HG03066 (cell line): ENCODE measurements around the gene FBLL1.
"Not testable (repeated sequence)": the region's sequence is repeated elsewhere in the genome, so short reads cannot be mapped to it uniquely, and the experiment has no call there.

ENCODE experiments used
- ATAC-seq: cut with Tn5 transposase; IDR thresholded peaks from one replicate; pipeline ENCODE4 v1.9.1; 2021; ENCODE audit warnings: low read depth; ENCODE audit not compliant: unreplicated experiment

FBLL1 gene

DNA sequence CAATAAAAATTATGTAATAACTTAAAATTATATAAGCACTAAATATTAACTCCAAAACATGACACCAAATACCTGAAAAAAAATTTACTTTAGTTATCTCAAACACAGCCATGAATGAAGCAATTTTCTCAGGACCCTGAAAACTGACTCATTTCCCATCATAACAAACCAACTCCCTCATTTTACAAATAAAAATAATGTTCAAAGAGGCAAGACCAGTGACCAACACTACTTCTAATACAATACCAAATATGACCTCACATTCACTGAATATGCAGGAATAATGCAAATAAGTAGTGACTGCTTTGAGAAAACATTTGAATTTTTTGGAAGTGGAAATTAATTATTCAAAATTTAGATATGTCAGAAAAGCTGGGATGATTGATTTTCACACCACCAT, 21.6 kb downstream of the FBLL1 start:
- no peak for ATAC-seq

DNA sequence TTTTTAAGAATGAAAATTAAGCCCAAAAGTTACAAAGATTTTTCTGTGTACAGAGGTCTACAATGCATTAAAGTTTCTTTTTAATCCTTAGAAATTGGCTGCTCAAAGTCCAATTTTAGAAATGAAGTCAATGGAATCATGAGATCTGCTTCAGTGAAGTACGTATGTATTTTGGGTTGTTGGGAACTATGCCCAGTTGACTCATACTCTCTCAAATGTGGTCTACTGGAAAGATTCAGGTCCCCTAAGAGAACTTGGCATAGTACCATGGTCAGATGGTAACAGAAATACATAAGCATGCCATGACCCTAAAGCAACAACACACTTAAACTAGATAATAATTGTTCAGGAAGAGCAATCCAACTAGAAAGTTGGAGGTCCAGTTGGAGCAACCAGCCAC, 23.0 kb downstream of the FBLL1 start:
- no peak for ATAC-seq

DNA sequence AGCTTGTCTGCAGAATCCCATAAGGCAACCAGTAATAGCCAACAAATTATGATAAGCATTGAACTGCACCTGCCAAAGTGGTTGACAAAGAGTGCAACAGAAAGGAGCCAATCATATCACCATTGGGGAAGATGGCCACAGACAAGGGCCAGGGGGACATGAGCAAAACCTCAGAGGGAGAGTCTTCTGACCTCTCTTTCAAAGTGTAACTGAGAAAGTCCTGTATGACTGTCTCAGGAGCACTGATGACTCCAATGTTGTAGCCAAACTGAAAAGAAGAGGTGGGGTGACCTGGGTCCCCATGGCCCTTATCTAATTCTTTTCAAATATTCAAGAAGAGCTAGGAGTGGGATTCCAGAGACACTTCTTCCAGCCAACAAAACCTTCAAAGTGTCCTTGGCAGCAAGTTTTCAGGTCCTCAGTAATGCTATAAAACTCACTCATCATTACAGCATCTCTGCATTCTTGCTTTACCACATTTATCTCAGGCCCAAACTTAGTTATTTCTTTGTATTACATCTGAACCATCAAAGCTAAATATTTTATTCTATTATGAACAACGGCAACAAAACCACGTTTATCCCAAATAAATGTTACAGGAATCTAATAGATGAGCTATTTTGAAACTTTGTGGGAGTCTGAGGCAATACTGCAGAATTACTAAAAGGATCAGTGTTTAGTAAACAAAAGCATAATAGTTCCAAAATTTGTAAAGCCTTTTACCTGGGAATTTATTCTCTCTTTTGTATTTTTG, 24.4 kb downstream of the FBLL1 start:
- no peak for ATAC-seq

DNA sequence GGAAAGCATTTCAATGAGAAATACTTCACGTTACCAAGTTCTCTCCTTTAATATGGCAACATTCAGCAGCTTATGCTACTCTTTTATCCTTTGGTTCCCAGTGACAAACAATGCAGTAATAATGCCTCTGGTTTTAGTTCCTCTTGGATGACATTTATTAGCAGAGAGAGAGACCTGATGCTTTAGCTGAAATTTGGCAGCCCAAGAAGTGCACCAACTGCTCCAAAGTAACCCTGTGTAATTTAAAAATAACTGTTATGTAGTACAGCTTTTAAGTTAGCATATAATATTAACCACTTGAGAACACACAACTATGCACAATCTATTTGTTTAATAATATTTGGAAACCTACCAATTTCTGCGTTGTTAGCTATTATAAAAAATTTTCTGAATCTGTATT, 28.3 kb downstream of the FBLL1 start:
- ATAC-seq: no peak

DNA sequence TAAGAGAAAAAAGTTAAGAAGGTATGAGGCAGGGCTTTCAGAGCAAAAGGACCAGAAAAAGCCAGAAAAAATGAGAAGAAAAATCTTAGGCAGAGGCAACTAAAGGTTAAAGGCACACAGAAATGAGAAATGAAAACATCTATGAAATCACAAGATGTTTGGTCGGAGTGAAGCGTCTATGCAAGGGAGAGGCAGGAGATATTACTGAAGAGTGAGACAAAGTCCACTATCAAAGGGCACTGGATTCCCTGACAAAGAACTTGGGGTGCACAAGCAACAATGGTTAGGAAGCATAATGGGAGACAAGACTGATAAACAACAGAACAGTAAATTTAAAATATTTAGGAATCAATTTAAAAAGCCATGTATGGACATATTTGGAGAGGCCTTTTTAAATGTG, 33.2 kb downstream of the FBLL1 start:
- no peak for ATAC-seq

DNA sequence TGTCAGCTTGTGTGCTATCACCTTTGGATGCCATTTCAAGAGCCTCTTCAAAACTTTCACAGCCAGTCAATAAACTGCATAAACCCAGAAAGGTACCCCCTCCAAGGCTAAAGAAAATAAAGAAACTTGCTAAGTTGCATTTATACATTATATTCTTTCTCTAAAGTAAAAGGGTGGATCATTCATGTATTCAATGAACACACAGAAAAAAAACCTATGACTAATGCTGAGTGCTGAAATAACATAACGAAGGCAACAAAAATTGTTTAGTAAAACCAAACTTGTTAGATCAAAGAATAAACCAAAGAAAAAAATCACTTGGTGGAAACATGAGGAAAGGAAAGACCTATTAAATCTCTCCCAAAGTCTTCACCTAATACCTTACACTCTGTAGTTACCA, 34.9 kb downstream of the FBLL1 start:
- ATAC-seq: no peak

DNA sequence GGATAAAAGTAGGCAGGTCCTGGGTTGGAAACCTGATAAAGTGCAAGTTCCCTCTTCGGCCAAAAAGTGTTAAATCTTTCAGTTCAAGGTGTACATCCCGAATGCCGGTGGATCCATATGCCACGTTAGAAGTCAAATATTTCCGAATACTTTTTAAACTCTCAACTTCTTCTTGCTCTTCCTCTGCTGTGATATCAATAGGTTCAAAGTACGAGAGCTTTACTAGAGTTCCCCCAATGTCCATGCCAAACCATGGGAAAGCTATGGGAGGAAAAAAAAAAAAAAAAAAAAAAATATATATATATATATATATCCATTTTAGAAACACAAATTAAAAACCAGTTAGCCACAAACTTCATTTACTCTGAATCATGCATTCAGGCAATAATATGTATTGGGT, 39.6 kb downstream of the FBLL1 start:
- no peak for ATAC-seq

DNA sequence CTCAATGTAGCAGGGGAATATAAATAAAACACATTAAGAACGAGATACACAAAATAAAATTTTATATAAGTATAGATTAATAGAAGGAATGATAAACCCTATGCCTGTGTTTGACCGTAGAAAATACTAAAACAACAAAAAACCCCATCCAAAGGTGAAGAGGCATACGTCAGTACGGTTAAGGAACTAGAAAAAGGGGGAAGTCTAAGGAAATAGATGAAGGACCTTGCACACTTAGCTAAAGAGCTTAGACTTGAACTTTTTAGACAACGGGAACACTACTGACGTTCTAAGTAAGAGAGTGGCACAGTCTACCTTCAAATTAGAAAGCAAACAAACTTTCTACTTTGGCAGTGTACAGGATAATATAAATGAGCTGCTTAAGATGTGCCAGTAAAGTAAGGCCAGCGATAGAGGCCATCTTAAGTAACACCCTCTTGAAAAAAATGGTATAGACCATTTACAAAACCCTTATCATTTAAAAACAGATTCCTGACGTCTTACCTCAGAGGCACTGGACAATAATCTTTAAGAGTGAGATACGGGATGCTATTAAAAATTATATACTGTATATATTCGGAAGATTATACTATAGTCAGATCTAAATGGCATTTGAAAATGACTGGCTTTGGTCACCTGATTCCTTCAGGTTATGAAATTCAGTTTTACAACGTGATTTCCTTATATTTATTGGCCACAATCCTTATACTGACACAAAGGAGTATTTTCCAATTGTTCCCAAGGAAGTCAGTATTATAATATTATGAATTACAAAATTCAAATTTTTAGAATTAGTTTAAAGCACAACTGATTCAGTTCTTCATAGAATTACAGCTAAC, 41.6 kb downstream of the FBLL1 start:
- ATAC-seq: no peak

DNA sequence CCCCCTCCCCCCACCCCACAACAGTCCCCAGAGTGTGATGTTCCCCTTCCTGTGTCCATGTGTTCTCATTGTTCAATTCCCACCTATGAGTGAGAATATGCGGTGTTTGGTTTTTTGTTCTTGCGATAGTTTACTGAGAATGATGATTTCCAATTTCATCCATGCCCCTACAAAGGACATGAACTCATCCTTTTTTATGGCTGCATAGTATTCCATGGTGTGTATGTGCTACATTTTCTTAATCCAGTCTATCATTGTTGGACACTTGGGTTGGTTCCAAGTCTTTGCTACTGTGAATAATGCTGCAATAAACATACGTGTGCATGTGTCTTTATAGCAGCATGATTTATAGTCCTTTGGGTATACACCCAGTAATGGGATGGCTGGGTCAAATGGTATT, 44.6 kb downstream of the FBLL1 start:
- not testable (repeated sequence) for ATAC-seq

DNA sequence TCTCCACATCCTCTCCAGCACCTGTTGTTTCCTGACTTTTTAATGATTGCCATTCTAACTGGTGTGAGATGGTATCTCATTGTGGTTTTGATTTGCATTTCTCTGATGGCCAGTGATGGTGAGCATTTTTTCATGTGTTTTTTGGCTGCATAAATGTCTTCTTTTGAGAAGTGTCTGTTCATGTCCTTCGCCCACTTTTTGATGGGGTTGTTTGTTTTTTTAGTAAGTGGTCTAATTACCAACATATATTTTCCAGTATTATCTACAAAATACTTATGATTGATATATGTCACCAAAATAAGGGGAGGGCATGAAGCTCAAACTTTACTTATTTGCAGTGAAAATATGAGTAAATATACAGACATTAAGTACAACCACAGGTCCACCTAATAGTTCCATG, 45.1 kb downstream of the FBLL1 start:
- ATAC-seq: not testable (repeated sequence)

DNA sequence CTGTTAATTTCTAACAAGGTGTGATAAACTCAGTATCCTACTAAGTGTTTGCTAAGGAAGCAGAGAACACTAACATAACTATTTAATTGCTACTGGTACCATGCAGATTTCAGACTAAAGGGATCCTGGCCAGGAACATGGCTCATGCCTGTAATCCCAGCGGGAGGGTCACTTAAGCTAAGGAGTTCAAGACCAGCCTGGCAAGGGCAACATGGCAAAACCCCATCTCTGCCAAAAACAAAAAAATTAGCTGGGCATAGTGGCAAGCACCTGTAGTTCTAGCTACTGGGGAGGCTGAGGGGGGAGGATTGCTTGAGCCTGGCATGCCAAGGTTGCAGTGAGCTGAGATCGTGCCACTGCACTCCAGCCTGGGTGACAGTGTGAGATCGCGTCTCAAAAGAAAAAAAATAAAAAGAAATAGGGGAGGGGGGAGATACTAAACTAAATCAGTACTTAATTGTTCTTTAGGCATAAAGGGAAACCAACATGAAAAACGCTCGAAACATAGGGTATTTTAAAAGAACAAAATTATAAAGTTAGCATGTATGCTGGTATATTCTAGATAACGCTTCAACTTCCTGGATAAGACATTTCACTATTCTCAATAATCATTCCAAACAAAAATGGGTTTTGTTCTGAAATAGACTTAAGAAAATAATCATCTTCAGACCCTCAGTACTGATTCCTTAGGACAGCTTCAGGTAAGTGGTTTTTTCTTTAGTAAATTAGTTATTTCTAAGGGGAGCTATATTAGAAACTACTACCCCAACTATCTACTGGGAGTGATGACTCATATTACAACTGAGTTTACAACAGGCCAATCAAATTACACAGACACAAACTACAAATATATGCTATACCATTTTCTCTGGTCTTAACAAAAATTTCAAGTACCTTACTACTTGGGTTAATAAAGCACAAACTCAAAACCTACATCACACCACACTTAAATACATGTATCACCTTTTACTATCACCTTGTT, 46.6 kb downstream of the FBLL1 start:
- ATAC-seq: no peak

DNA sequence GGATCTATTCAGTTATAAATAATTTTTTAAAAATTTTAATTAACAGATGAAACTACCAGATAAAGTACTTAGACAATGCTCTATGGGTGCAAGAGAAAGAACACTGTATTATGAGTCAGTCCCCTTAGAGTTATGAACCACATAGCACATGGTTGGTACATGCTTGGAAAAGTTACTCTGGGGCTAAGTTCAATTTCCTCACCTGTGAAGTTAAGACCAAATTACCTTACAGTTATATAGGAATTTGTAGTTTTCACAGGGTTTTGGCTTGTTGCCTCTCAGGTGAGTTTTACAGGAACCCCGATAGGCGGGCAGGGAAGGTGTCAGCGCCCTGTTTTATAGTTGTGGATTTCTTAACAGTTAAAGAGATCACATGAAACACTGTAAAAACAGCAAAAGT, 48.9 kb downstream of the FBLL1 start:
- no peak for ATAC-seq

DNA sequence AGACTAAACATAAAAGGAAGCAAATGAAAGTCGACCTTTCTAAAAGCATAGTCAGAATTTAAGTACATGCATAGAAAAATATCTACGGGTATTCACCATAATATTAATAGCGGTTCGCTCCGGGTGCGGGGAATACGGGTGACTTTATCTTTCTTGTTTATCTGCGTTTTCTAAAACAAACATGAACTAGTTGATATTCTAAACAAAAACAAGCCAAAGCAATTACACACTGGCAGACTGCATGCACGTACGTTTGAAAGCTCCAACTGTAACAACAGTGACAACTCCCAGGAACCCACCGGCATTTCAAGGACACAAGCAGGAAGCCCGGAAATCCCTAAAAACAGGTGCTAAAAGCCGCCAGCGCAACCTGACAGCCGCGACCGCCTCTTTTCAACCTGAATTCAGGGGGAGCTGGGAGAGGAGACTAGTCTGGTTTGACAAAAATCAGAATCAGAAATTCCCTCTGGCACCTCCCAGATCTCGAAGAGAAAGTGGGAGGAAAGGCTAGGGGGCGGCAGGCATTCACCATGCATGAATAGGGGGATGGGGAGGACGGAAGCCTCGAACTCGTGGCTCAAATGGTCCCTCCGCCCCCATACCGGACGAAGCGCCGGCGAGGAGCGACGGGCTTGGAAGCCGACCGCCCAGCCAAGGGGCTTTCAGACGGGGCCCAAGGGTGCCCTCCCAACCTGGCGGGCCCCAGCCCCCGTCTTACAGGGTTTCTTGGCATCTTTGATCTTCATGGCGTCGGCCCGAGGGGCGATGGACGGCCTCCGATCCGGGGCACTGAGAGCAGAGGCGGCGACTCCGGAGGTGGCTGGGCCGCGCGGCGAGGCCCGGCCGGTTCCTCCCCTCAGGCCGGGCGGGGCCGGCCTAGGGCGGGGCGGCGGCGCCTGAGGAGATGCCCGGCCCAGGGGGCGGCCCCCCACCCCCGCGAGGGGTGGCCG, 49.7 kb downstream of the FBLL1 start, which contains the start of gene PANK3:
Gene PANK3 (minus strand): TSS at position 831 of the 950 bp plus-strand sequence. CDS start 85 bp downstream, at position 746.
- peak; percentile 50 for ATAC-seq

DNA sequence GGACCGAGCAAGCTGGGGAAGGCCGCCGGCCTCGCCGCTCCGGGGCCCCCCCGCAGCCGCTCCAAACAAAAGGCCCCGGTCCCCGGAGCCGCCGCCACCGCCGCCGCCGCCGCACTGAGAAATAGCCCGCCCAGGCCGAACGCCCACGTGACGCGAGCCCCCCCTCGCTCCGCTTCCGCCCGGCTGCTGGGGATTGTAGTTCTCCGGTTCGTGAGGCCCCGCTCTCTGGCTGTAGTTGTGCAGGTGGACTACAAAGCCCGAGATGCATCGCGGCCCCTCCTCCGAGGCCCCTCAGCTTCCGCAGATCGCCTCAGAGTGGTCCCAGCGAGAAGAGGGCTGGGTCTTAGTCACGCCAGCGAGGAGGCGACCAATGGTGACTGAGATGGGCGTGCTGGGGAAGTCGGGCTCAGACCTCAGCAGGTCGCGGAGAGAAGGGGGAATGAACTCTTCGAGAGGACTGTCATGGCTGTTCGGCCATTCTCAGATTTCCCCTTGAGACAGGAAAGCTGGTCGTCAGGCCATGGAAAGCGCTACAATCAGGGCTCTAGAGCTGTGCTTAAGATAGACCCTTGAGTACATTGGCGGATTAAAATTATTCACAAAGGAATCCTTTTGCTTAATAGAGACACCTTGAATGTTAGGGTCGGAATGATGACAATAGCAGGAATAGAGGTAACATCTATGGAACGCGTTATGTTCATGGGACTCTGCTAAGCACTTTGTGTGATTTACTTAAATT, 50.6 kb downstream of the FBLL1 start:
- peak; percentile 91 for ATAC-seq

DNA sequence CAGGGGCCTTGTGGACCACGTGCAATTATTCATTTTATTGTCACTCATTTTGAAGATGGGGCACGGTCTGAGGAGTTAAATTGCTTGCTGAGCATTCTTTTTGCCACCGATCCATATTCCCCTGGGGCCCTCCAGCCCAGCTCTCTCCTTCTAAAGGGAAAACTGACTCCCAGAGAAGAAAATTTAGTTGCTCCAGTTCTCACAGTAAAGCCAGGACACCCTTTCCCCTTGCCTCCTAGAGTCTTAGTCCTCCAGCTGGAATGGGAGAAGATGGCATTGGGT, 51.1 kb downstream of the FBLL1 start:
- ATAC-seq: no peak
